Endothelial cell of umbilical vein (primary cell): Measurements from ENCODE around the gene MPST. TPM values are rescaled to one million over a fixed set of nuclear protein-coding genes. Genes with fewer than 3 reads are reported as not detected.

Source experiments
- BruUV-seq: library from RNA; stranded (reverse); fragments of 400-500 nt; replicated peaks from 2 replicates; lab custom pipeline; 2021; lab: Mats Ljungman, UMichigan
- CTCF ChIA-PET: fragments of 300-600, 350-600 bp; sonication (Branson Sonifier 250); formaldehyde crosslinking; loops from one replicate; lab custom pipeline; 2021; ENCODE audit warnings: antibody characterized with exemption, inconsistent platforms; lab: Charles Lee
- POLR2A ChIA-PET: fragments of 300-600, 350-600 bp; sonication (Branson Sonifier 250); formaldehyde crosslinking; loops from one replicate; lab custom pipeline; 2021; ENCODE audit warnings: antibody characterized with exemption, inconsistent platforms; lab: Charles Lee
- DNase-seq: peaks from one replicate; pipeline ENCODE4 v3.0.0-alpha.2; 2011; ENCODE audit warnings: low read depth, low spot score
- FAIRE-seq: peaks from 2 replicates; lab custom pipeline; 2011; peaks lifted over from hg19 to GRCh38; lab: Jason Lieb, UNC
- H2AFZ ChIP-seq: 2 replicates; pipeline ENCODE4 v1.6.0; 2012; ENCODE audit warnings: low read depth, low read length, control low read depth, inconsistent platforms
- H3K27ac ChIP-seq: 2 replicates; pipeline ENCODE4 v1.5.1; 2011; ENCODE audit warnings: low read depth, mild to moderate bottlenecking, control low read depth, low read length, moderate library complexity; ENCODE audit not compliant: insufficient read depth
- H3K27me3 ChIP-seq, 2 experiments: 2 replicates each; pipeline versions ENCODE4 v1.6.0 to v1.6.1; 2011; ENCODE audit warnings: low read length in 2 of 2, mixed read lengths in 1 of 2; ENCODE audit not compliant: control insufficient read depth in 2 of 2, insufficient read depth in 2 of 2
- H3K36me3 ChIP-seq, 2 experiments: 2 replicates in 1 of 2; 3 replicates in 1 of 2; pipeline ENCODE4 v1.5.1; 2011; ENCODE audit warnings: low read length in 2 of 2, mild to moderate bottlenecking in 1 of 2, moderate library complexity in 1 of 2; ENCODE audit not compliant: control insufficient read depth in 2 of 2, insufficient read depth in 2 of 2; ENCODE audit errors: extremely low read depth in 1 of 2
- H3K4me1 ChIP-seq: 3 replicates; pipeline ENCODE4 v1.5.1; 2011; ENCODE audit warnings: mild to moderate bottlenecking, low read length; ENCODE audit not compliant: control insufficient read depth, insufficient read depth; ENCODE audit errors: extremely low read depth
- H3K4me2 ChIP-seq: 2 replicates; pipeline ENCODE4 v1.6.1; 2011; ENCODE audit warnings: low read length, control low read depth, mixed read lengths; ENCODE audit not compliant: insufficient read depth
- H3K4me3 ChIP-seq, 3 experiments: fragments of 200-600 bp in 1 of 3; sonication (generic), shearing (Covaris generic) in 1 of 3; replicated peaks in 1 of 3; 2 replicates each; pipeline ENCODE4 v1.5.1; 2011 to 2016; ENCODE audit warnings: control low read depth in 3 of 3, low read length in 3 of 3, mild to moderate bottlenecking in 2 of 3, inconsistent platforms in 1 of 3, low read depth in 1 of 3, moderate library complexity in 1 of 3; ENCODE audit not compliant: insufficient read depth in 1 of 3
- H3K79me2 ChIP-seq: 2 replicates; pipeline ENCODE4 v1.6.0; 2012; ENCODE audit warnings: low read length, inconsistent platforms; ENCODE audit not compliant: control insufficient read depth, insufficient read depth
- H3K9ac ChIP-seq: replicated peaks from 2 replicates; pipeline ENCODE3; 2011; ENCODE audit warnings: low read length, control low read depth; ENCODE audit not compliant: insufficient read depth; ENCODE audit errors: extremely low read depth
- H3K9me1 ChIP-seq: replicated peaks from 3 replicates; pipeline ENCODE4 v1.6.0; 2011; ENCODE audit warnings: mild to moderate bottlenecking, low read length; ENCODE audit not compliant: control insufficient read depth, insufficient read depth; ENCODE audit errors: extremely low read depth
- H3K9me3 ChIP-seq: replicated peaks from 2 replicates; pipeline ENCODE4 v1.5.1; 2012; ENCODE audit warnings: low read length, inconsistent platforms; ENCODE audit not compliant: control insufficient read depth, insufficient read depth
- H4K20me1 ChIP-seq: replicated peaks from 2 replicates; pipeline ENCODE3; 2011; ENCODE audit warnings: mild to moderate bottlenecking, low read length; ENCODE audit not compliant: control insufficient read depth, insufficient read depth; ENCODE audit errors: extremely low read depth
- EZH2 ChIP-seq: IDR thresholded peaks from 2 replicates; pipeline ENCODE4 v1.6.1; 2012; ENCODE audit warnings: borderline replicate concordance, low read depth, mild to moderate bottlenecking, moderate library complexity, low read length, inconsistent platforms; ENCODE audit not compliant: severe bottlenecking
- FOS ChIP-seq: IDR thresholded peaks from 2 replicates; pipeline ENCODE4 v1.6.1; 2011; ENCODE audit warnings: mild to moderate bottlenecking, low read length, moderate library complexity, borderline replicate concordance; ENCODE audit not compliant: insufficient read depth
- GATA2 ChIP-seq: IDR thresholded peaks from 2 replicates; pipeline ENCODE4 v1.7.0; 2011; ENCODE audit warnings: low read depth, mild to moderate bottlenecking, moderate library complexity, mixed read lengths, low read length; ENCODE audit not compliant: insufficient read length, insufficient read depth
- JUN ChIP-seq: IDR thresholded peaks from 2 replicates; pipeline ENCODE4 v1.6.1; 2011; ENCODE audit warnings: borderline replicate concordance, low read depth; ENCODE audit not compliant: insufficient read length, insufficient read depth
- MYC ChIP-seq: IDR thresholded peaks from one replicate; pipeline ENCODE4 v1.6.1; 2011; ENCODE audit warnings: mild to moderate bottlenecking, low read depth, low read length
- POLR2A ChIP-seq: IDR thresholded peaks from 2 replicates; pipeline ENCODE4 v1.6.1; 2012; ENCODE audit warnings: low read depth, mild to moderate bottlenecking, control low read depth, low read length
- POLR2AphosphoS5 ChIP-seq: IDR thresholded peaks from 2 replicates; pipeline ENCODE4 v1.6.1; 2012; ENCODE audit warnings: low read depth, mild to moderate bottlenecking, control low read depth, low read length, moderate library complexity; ENCODE audit not compliant: insufficient read depth
- dilution Hi-C: fragments of 300-500 bp; cut with MboI; formaldehyde crosslinking; loops from one replicate; pipeline ENCODE4 v1.15.0; 2019; ENCODE audit warnings: low sequenced_read_pairs; ENCODE audit not compliant: extremely low pct_ligation_motif_present
- intact Hi-C: fragments of 100-400 bp; cut with micrococcal nuclease; formaldehyde crosslinking; loops from one replicate; pipeline ENCODE4 v1.10.0; 2022
- polyA plus RNA-seq, 4 experiments: library from polyadenylated mRNA; depleted of rRNA in 3 of 4; stranded (reverse) in 3 of 4; unstranded in 1 of 4; fragments of >200 nt; gene quantifications; 2 replicates each; pipeline versions ENCODE4 v1.2.1 to v1.2.3, GENCODE V29; 2011 to 2012; ENCODE audit warnings: missing spikeins in 1 of 4
- total RNA-seq: library from RNA; stranded (reverse); gene quantifications from 2 replicates; pipeline ENCODE4 v1.2.3, GENCODE V29; 2021
- TF ChIP-seq, protein P1 (sequence below), 2 donors: IDR thresholded peaks; 1 replicate in 1 of 2; 2 replicates in 1 of 2; pipeline ENCODE4 v1.5.1; 2011; ENCODE audit warnings: low read length in 2 of 2, mild to moderate bottlenecking in 2 of 2, moderate library complexity in 2 of 2, control low read depth in 1 of 2, inconsistent platforms in 1 of 2, low read depth in 1 of 2; ENCODE audit not compliant: insufficient read depth in 1 of 2; ENCODE audit errors: extremely low read depth in 1 of 2
- TF ChIP-seq, protein P2 (sequence below): IDR thresholded peaks from 2 replicates; pipeline ENCODE4 v1.6.1; 2011; ENCODE audit not compliant: insufficient read depth, insufficient read length

Gene MPST
- total and polyA plus RNA-seq, 2 donors (not counting 3 experiments of a cell fraction or from before 2014, with no cell fraction given): 93.2 to 124 TPM

DNA sequence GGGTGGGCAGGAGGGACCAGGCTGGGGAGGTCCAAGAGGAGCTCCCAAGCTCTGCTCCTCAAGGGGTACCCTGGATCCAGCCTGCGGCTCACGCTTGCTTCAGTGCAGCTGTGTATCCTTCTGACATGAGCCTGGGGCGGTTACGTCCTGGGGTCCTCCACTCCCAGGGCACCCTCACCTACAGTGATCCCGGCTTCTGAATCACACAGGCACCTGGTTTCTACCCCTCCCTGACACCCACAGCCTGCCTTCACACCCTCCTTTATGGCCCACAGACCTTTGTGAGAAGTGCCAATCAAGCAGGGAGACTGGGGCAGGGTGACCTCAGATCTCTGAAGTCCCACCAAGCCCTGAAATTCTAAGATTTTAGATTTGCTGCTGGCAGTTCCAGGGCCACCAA lies 1.5 kb downstream of the MPST start:
- no peak overlapping the region for H3K27ac ChIP-seq
- H3K9me3 ChIP-seq: no peaks in the 10 kb centered on the region
- no peaks in the 10 kb centered on the region for H4K20me1 ChIP-seq
- H2AFZ ChIP-seq: no peak overlapping the region
- TF ChIP-seq POLR2A: no peak
- no peak for TF ChIP-seq GATA2
- no peak for TF ChIP-seq POLR2AphosphoS5
- no peak for TF ChIP-seq FOS
- TF ChIP-seq MYC: no peak
- TF ChIP-seq JUN: no peak
- TF ChIP-seq, protein P1, sequence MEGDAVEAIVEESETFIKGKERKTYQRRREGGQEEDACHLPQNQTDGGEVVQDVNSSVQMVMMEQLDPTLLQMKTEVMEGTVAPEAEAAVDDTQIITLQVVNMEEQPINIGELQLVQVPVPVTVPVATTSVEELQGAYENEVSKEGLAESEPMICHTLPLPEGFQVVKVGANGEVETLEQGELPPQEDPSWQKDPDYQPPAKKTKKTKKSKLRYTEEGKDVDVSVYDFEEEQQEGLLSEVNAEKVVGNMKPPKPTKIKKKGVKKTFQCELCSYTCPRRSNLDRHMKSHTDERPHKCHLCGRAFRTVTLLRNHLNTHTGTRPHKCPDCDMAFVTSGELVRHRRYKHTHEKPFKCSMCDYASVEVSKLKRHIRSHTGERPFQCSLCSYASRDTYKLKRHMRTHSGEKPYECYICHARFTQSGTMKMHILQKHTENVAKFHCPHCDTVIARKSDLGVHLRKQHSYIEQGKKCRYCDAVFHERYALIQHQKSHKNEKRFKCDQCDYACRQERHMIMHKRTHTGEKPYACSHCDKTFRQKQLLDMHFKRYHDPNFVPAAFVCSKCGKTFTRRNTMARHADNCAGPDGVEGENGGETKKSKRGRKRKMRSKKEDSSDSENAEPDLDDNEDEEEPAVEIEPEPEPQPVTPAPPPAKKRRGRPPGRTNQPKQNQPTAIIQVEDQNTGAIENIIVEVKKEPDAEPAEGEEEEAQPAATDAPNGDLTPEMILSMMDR (IDR thresholded peaks at IDR 0.05; ENCODE audit: extremely low read depth in 1 of 2, insufficient read depth in 1 of 2, low read depth in 1 of 2, low read length in 2 of 2): no peak
- no peak for TF ChIP-seq EZH2
- TF ChIP-seq, protein P2, sequence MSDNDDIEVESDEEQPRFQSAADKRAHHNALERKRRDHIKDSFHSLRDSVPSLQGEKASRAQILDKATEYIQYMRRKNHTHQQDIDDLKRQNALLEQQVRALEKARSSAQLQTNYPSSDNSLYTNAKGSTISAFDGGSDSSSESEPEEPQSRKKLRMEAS: no peak
- FAIRE-seq (no peak), DNase-seq (no peak)
- H3K36me3 ChIP-seq: peaks cover 2 to 20% of the 10 kb centered on the region in 2 experiments
- POLR2A ChIA-PET: no interaction called here
- H3K79me2 ChIP-seq: peaks cover 28% of the 10 kb centered on the region
- CTCF ChIA-PET: interaction anchor here (0.9 to 6.7 kb wide), 5 partner anchors 10 to 165 kb away, joined by 7 to 57 read pairs (median 33); no protein-coding TSS in a partner anchor
- no TSS peak for BruUV-seq
- H3K4me2 ChIP-seq: no peak overlapping the region
- peaks cover 12% of the 10 kb centered on the region for H3K4me1 ChIP-seq
- intact Hi-C loops (no loop called here), dilution Hi-C loops (no loop called here)
- H3K9me1 ChIP-seq: no peaks in the 10 kb centered on the region
- H3K27me3 ChIP-seq: no peaks in the 10 kb centered on the region
- no peak overlapping the region for H3K4me3 ChIP-seq
- no peak overlapping the region for H3K9ac ChIP-seq
